GM18861 (cell line): ENCODE measurements around the gene RETN.

Experiments used
- ATAC-seq: cut with Tn5 transposase; IDR thresholded peaks from one replicate; pipeline ENCODE4 v1.9.1; 2021; ENCODE audit not compliant: unreplicated experiment

RETN gene

DNA sequence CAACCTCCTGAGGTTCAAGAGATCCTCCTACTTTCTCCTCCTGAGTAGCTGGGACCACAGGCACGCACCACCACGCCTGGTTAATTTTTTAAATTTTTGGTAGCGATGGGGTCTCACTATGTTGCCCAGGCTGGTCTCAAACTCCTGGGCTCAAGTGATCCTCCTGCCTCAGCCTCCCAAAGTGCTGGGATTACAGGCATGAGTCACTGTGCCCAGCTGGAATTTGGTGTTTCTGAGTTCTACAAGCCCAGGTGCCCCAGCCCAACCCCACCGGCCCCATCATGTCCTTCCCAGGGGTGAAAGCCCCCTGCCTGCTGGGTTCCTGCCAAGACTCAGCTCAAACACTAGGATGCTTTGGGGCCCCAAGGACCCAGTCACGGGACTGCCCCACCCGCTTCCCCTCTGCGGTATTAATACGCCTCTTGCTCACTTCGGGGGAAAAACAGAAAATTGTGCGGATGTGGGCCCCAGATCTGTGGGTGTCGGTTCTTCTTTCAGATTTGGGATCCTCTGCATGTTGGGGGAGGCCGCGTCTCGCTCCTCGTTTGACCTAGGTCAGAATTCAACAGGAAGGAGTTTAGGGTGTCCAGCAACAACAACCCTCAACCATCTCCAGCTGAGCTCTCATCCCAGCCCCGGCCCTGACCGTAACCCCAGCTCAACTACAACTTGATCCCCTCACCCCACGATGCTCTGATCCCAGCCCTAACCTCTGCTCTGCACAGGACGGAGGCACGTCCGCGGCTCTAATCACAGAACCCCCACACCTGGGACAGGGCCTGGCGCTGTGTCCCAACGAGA lies 36.7 kb downstream of the RETN start:
- peak; percentile 31 for ATAC-seq

DNA sequence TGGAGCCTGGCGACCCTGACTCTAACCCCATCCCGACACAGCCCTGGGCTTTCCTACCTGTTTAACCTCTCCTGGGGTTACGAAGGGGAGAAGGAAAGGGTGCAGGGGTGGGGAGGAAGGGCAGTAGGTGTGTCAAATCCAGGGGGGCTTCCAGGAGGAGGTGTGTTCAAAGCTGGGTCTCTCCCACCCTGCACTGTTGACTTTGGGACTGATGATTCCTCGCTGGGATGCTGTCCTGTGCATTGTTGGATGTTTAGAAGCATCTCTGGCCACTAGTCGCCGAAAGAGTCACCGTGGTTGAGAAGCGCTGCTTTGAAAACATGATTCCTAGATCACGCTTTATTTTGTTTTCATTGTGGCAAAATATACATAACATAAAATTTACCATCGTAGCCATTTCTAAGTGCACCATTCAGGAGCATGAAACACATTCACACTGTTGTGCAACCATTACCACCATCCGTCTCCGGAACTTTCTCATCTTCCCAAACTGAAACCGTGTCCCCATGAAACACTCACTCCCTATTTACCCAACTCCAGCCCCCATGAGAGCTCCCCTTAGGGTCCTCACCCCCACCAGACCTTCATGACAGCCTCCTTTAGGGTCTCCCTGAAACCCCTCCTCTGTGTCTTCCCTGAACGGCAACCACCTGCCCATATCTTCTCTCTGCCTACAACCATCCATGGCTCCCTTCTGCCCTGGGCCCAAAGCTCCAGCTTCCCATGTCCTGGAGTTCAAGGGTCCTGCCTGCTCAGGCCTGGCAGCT lies 37.5 kb downstream of the RETN start:
- ATAC-seq = no peak

DNA sequence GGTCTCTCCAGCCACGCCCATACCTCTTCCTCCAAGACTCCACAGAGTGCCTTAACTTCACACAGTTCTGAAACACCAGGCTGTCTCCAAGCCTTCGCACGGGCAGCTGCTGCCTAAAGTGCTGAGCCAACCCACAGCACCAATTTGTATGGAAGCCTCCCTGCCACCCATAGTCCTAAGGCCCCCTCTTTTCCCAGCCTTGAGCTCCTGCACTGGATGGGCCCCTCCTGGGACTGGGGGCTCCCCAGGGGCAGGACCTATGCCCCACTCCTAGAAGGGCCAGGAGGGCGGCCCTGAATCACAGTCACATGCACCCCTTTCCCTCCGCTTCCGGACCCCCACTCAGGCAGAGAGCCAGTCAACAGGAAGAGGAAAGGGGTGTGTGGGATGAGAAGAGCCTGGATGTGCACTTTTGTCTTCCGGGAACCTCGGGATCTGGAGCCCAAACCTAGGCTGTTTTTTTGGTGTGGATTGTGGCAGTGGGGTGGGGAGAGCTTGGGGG lies 38.2 kb downstream of the RETN start:
- no peak for ATAC-seq

DNA sequence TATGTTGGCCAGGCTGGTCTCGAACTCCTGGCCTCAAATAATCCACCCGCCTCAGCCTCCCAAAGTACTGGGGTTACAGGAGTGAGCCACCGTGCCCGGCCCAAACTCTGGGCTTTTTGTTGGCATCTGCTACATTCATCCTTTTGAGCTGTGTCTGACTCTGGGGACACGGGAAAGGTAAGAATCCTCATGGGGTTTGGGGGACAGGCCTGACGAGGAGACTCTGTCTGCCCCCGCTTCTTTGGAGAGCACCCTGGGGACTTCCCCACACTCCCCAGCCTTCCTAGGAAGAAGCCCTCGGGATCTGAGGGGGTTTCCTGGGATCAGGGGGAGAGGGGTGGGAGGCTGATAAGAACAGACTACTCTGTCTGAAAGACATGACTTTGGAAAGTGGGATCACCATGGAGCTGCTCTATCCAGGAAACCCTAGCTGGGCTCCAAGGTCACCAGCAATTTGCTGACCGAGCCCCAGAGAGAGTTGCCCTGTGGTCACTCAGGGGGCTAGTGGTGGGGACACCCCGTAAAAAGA lies 41.1 kb downstream of the RETN start:
- ATAC-seq = no peak

DNA sequence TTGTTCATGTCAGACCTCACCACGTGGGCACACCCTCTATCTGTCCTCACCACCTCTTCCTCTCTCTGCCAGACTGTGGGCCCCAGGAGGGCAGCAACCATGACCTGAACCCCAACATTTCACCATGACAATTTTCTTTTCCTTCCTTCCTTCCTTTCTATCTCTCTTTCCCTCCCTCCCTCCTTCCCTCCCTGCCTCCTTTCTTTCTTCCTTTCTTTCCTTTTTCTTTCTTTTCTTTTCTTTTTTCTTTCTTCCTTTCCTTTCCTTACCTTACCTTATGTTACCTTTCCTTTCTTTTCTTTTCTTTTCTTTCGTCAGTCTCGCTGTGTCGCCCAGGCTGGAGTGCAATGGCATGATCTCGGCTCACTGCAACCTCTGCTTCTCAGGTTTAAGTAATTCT lies 41.8 kb downstream of the RETN start:
- ATAC-seq = no peak

DNA sequence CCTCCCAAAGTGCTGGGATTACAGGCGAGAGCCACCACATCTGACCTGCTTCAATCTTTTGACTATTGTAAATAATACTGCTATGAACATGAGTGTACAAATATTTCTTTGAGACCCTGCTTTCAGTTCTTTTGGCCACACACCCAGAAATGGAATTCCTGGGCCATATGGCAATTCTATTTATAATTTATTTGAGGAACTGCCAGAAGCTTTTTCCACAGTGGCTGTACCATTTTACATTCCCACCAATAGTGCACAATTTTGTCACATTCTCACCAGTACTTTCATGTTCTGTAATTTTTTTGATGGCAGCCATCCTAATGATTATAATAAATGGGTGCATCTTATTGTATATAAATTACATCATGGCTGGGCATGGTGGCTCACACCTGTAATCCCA lies 46.8 kb downstream of the RETN start:
- ATAC-seq = no peak

DNA sequence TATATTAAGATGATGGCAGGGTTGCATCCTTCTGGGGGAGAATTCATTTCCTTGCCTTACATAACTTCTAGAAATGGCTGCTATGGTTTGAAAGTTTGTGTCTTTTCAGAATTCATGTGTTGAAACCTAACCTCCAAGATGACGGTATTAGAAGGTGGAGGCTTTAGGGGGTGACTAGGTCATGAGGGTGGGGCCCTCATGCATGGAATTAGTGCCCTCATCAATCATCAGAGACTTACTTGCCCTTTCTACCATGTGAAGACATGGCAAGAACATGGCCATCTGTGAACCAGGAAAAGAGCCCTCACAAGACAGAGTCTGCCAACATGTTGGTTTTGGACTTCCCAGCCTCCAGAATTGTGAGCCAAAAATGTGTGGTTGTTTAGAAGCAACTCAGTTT lies 47.9 kb downstream of the RETN start:
- no peak for ATAC-seq

DNA sequence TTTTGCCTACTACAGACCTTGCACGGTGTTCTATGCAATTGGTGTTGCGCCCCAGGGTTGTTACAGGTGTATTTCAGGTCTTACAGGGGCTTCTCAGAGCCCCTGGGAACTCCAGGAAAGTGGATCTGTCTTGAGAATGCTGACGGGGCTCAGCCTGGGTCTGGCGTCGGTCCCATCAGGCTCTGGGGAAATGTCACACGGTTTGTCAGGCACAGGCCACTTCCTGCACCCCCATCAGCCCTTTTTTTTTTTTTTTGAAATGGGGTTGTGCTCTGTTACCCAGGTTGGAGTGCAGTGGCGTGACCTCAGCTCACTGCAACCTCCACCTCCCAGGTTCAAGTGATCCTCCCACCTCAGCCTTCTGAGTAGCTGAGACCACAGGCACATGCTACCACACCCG lies 49.8 kb downstream of the RETN start:
- ATAC-seq = no peak
